ENCODE measurements around the gene CFAP74.

The CFAP74 gene, protein sequence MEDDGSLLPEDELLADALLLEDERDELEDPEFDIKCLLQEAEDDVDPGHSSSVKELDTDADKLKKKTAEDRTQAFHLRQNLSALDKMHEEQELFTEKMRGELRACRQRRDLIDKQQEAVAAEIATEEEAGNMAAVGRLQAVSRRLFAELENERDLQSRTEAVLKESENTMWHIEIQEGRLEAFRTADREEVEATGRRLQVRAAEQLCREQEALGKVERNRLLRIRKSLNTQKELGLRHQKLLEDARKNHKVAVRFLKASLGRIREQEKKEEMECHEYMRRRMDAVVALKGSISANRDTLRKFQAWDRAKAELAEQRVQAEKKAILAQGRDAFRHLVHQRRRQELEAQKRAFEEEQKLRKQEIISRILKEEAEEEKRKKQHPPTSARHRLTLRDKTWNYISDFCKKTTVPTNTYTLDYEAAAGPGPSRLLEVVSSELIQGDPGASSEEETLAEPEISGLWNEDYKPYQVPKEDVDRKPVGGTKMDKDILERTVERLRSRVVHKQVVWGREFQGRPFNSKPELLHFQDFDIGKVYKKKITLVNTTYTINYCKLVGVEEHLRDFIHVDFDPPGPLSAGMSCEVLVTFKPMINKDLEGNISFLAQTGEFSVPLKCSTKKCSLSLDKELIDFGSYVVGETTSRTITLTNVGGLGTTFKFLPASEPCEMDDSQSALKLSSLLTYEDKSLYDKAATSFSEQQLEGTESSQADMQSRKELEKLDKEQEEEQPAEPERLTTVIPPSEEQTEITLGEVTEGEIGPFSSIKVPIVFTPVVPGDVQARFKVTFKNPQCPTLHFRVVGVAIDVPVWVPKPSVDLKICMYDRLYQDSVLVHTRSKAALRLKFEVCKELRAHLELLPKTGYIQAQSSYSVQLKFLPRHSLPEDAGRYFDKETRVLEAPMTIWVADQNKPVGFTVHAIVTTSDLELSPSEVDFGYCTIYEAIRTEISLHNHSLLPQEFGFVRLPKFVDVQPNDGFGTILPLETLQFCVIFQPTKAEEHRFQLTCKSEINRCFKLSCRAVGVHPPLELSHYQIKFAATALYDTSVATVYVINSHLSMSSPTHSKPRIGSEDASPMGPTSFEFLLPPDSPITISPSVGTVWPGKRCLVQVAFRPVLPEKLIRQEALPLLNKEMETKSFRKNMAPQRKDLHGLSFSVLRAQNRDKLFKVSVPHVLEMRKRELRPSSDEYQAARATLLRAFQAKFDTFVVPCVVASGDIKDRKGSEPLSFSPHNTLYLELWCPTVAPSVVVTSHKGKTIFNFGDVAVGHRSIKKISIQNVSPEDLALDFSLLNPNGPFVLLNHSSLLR (N-terminal part only)
- total RNA-seq = 0 to 0.18 (median 0.06) reads per million in 4 experiments

DNA sequence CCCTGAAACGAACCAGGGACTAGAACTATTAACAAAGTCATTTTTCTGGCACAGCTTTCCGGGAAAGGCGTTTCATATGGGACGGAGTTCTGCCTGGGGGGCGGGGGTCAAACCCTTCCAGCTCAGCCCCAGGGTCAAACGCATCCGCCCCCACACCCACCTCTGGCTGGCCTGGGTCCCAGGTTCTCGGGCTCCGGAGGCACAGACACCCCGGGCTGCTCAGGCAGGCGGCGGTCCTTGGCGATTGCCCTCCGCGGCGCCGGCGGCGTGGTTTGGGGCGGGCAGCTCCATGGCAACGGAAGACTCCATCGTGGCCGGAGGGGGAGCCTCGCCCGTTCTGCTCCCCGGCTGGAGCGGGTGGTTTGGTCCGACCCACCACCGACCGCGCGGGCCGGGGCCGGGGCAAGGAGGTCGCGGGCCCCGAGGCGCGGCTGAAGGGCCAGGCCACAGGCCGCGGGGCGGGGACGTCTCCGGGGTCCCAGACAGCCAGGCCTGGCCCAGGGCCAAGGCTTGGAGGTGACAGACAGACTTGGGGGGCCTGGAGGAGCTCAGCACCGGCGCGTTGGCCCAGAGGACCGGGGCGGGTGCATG is at the start of gene CFAP74:
Gene CFAP74, minus strand, starts transcription at position 246 of the 591 bp plus-strand sequence. CDS start 12,830 bp downstream, outside the sequence.
- no peak for DNase-seq

DNA sequence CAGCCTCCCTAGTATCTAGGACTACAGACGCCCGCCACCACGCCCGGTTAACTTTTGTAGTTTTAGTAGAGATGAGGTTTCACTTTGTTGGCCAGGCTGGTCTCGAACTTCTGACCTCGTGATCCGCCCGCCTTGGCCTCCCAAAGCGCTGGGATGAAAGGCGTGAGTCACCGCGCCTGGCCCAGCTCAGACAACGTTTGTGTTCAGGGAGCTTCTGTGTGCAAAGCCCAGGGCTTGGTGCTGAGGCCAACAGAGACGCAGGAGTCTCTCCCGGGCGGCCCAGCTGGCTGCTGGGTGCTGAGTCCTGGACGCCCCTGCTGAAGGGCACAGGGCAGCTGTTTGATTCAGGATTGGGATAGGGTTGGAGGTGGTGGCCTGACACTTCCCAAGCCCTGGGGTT is 49.6 kb upstream of the CFAP74 start:
- no peak for DNase-seq

DNA sequence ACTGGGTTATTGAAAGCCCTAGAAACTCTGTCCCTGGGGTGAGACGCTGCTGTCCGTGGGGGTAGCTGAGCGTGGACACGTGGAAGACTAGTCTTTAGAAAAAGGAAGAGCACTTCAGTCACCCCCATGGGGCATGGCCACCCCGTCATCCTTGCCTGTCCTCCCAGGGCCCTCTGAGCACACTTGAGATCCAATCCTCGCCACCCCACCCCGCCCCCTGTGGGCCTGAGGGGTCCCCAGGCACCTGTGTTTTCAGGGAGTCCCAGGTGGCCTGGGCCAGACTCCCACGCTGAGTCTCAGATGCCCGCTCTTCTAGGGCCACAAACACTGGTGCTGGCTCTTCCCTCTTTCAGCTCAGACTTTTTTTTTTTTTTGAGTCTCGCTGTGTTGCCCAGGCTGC is 49.2 kb upstream of the CFAP74 start:
- no peak for DNase-seq

DNA sequence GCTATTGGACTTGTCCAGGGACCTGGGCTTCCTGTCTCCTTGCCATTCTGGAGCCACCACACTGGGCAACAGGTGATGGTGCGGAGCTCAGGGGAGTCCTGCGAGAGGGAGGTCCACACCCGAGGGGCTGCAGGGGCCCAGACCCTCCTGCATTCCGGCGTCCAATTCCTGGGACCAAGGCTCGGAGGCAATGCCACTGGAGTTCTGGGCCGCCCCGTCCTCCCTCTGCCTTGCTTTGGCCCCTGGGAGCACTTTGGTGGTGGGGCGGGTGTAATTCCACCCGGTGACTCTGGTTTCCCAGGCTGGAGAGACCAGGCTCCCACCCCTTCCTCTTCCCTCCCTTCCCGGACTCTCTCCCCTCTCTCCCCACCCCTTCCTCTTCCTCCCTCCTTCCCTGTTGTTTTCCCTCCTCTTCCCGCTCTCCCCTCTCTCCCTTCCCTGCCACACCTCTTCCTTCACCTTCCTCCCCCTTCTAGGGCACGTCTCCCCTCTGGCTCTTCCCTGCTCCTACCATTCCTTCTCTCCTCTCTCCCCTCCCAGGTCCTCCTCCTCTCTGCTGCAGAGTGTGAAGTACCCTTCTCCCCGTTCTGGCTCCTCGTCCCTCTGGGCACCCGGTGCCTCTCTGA is 48.6 kb upstream of the CFAP74 start:
- no peak for DNase-seq

DNA sequence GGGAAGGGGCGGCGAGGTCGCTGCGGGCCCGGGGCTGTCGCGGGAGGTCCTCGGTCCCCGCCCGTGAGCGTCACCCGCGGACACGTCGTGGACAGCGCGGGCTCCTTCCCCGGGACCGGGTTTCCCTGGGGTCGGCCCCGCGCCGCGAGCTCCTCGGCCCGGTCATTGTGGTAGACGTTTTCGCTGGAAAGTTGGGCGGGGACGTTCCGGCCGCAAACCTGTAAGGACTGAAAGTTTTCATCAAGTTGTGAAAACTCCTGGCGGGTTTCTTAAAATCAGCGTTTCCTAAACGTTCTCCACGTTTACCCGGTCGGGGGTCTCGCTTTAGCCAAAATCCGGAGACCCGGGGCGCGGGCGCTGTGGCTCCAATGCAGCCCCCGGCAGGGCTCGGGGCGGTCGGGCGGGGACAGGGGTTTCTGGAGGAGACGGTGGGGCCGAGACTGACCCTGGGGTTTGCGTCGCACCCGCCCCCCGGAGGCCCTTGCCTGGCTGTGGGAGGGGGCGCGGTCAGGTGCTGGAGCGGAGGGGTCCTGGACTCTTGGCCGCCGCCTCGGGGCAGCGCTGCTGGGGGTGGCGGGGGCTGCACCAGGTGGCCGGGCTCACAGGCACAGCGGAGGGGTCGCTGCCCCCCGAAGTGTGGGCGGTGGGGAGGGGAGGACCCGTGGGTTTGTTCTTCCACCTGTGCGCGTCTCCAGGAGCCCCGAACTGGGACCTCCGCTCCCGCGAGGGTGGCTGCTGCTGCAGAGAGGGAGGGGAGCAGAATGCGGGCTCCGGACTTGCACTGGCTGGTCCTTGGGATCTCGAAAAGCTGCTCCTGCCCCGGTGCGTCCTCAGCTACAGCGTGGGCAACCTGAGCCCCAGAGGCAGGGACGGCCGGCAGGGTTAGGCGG is 47.5 kb upstream of the CFAP74 start:
- no peak for DNase-seq

DNA sequence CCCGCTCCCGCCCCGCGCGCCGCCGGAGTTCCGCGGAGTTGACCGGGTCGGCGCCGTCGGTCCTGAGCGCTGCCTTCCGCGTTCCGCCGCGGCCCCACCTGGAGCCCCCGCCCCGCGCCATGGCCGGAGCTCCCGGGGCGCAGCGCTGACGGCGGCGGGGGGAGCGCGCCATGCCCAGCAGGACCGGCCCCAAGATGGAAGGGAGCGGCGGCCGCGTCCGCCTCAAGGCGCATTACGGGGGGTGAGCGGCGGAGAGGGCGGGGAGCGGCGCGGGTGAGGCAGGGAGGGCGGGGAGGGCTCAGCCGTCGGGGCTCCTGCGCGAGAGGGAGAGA is 46.8 kb upstream of the CFAP74 start:
- DNase-seq = peak; percentile 50

DNA sequence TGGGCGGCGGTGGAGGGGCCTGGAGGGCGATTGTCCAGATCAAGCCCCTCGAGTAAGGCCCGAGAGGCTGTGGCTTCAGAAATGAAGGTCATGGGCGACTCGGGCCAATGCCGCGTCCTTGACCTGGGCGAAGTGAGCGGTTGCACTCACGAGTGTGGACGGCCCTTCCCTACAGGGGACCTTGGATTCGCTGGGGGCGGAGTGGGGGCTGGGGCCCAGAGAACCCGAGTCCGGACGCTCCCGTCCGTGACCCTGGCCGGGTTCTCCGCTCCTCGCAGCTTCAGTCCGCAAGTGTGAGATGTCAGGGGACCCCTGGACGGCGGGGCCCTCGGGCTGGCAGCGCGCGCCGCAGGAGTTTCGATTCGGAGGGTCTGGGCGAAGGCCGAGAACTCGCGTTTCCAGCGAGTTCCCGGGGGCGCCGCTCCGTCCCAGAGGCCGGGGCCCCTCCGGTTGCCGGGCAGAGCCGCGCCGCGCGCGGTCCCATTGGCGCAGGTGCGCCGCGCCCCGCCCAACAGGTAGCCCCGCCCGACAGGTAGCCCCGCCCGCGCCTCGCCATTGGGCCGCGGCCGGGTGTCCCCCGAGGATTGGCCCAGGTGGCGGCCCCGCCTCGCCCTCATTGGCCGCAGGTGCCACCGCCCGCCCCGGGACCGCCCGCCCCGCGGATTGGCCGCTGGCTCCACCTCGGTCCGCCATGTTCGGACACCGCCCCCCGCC is 46.3 kb upstream of the CFAP74 start, which contains the start of gene PRKCZ:
Gene PRKCZ, plus strand, starts transcription at position 694 of the 714 bp plus-strand sequence. CDS start 220 bp downstream, outside the sequence.
- peak; percentile 93 for DNase-seq

DNA sequence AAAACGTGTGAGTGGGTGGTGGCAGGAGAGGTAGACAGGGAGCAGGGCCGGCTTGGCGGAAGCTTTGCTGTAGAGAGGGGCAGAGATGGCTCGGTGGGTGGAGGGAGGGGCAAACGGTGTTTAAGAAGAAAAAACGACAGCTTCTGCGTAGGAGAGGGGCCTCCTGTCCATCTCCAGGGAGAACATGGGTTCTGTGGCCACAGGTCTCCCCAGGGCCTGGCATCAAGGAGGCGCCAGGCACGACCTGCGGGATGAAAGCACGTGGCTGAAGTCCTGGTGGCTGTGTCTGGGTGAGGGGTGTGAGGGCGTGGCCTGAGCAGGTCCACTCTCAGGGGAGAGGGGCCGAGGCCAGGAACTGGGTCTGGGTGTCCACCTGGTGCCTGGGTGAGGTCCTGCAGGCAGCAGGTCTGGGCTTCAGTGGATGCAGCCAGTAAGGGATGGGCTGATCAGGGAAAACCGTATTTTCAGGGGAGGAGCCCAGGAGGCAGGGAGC is 45.7 kb upstream of the CFAP74 start:
- no peak for DNase-seq

DNA sequence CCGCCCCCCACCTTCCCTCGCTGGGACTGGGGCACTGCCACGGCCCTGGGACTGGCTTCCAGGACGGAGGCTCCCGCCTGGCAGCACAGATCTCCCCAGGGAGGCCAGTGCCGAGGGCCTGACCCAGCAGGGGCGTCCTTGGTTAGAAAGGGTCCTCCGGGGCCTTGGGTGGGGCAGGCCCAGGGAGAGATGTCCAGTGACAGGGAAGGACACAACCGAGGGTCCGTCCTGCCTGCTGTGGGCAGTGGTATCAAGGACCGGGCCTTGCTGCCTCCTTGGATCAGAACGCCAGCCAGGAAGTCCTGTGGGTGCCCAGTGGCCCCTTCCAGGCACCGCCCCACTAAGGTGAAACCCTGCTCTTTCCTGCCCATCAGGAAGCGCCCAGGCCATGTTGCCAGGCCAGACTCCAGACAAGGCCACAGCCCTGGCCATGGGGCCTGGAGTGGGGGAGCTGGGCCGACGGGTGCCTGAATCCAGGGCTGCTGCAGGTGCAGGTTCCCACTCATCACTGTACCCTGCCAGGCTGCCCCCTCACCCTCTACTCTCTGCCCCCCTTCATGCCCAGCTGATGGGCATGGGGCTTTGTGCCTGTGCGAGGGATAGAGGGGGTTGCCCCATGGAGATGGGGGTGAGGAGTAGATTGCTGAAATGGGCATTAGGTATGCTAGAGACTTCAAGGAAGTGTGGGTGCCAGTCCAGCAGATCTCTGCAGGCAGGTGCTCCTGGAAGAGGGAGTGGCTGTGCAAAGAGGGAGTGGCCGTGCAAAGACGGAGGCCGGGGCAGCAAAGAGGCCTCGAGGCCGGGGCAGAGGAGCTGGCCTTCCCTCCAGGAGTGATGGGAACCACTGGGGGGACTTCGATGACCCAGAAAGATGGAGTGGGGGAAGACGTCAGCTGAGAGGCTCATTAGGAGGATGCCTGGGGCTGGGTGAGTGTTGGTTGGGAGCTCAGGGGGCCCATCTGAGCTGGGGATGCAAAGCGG is 44.5 kb upstream of the CFAP74 start:
- no peak for DNase-seq

DNA sequence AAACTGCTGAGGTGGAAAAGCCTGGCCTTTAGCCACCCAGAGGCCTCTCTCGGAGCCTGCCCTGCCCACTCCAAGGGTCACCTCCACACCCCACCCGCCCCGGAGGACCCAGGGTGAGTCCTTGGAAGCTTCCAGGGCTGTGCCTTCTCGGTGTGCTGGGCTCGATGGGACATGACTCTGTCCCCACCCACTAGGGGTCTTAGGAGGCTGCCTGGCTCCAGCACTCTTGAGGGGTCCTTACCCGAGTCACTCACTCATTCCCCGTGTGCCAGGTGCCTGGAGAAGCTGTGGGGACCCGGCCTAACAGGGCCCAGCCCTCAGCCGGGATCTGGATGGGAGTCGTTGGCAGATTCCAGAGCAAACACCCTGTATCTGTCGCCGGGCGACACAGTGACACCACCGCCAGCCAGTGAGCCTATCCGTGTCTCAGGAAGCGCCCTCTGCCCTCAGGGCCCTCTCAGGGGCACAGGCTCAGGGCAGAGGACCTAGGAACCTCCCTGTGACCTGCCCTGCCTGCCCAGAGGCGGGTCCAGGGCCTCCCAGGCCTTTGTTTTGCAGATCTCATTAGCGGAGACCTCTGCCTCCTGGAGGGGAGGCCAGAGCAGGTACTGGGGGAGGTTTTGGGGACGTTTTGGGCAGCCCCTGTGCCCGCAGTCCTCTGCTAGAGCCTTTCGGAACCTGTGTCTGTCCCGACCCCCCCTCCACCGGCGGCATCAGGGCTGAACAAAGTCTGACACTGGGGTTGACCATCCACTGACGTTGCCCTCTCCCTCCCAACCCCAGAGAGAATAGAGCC is 43.6 kb upstream of the CFAP74 start:
- no peak for DNase-seq

DNA sequence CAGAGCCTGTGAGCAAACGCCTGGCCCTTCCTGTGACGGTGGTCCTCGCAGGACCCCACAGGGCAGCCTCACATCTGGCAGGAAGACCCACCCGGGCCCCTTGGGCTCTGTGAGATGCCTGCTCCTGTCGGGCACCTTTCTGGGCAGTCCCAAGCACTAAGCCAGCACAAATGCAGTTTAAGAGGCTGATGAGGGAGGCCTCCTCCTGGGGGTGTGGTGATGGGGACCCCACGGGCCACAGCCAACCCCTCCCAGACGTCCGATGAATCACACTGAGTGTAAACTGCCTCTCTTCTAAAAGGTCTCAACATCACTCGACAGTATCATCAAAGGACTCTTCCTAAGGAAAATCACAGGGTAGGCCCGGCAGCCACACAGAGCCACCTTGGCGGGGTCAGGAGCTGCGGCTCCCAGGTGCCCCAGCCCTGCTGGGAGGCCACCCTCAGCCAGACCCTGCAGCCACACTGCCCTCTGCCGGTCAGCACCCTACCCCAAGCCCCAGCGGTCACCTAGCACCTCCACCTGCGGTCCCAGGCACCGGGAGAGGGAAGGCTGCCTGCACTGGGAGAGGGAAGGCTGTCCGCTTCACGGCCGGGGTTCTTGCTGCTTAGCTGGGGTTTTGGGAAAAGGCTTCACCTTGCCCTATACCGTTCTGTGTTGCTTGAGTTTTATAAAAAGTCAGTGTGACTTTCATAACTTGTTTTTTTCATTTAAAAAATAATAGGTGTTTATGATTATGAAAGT is 42.8 kb upstream of the CFAP74 start:
- DNase-seq = peak; percentile 20

DNA sequence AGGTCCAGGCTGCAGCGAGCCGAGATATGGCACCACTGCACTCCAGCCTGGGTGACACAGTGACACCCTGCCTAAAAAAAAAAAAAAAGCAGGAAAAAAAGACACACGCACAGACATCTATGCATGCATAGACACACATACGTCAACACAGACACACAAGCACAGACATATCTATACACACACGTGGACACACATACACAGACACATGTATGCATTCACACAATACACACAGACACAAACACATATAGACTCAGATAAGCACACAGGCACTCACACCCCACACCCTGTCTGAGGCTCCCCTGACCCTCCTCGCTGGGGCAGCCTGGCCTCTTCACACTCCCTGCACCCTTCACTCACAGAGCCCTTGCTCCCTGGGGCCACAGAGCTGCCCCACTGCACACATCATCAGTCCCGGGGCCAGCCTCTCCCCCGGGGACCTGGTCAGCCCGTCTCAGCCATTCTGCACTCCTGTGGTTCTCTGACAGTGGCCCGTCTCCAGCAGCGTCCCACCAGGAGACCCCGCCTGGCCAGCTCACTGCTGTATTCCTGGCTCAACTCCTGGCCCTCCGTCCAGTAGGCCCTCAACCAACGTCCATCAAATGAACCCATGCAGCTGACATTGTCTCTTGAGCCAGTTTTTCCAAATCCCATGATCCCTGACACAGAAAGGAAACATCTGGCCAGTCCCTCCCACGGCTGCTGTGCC is 42.0 kb upstream of the CFAP74 start:
- DNase-seq = no peak

DNA sequence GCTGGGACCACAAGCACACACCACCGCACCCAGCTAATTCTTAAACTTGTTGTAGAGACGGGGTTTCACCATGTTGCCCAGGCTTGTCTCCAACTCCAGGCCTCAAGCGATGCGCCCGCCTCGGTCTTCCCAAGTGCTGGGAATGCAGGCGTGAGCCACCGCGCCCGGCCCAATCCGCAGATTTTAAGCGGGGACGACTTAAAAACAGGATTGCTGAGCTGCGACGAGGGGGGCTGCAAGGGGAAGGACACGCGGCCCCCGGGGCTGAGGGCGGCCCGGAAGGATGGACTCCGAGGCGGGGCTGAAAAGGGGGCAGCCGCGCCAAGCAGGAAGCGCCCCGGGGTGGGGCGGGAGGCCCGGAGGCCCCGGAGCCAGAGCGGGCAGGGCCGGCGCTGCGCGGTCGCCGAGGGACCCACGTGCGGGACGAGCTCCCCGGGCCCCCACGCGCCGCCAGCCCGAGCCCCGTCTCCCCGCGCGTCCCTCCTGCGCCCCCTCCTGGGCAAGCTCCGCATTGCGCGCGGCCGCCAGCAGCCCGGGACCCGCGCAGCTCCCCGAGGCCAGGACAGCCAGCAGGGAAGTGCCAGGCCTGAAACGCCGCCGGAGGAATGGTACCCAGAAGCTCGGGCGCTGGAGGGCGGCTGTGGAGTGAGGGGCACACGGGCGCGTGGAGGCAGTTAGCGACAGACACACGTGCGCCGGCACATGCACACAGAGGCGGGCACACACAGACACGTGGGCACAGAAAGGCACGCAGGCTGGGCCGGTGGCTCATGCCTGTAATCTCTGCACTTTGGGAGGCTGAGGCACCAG is 41.1 kb upstream of the CFAP74 start:
- DNase-seq = peak; percentile 71

DNA sequence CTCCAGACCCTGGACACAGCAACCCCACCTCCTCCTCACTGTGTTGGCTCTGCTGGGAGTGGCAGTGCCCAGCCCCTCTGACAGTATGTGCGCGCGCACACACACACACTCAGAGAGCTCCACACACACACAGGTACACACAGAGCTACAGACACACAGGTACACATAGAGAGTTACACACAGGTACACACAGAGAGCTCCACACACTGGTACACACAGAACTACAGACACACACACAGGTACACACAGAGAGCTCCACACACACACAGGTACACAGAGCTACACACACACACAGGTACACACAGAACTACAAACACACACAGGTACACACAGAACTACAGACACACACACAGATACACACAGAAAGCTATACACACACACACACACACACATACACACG is 40.3 kb upstream of the CFAP74 start:
- no peak for DNase-seq
